Mononuclear cell (primary cell): ENCODE data around the gene HOXB5. TPM values are rescaled to one million over a fixed set of nuclear protein-coding genes. Genes with fewer than 3 reads are reported as not detected.

ENCODE experiments used
- H3K27me3 ChIP-seq: 2 replicates; pipeline ENCODE4 v1.6.0; 2011; ENCODE audit warnings: low read length, control low read depth; ENCODE audit not compliant: insufficient read depth
- H3K4me1 ChIP-seq: 2 replicates; pipeline ENCODE4 v1.5.1; 2011; ENCODE audit warnings: mild to moderate bottlenecking, low read length, control low read depth; ENCODE audit not compliant: insufficient read depth
- H3K4me3 ChIP-seq: 2 replicates; pipeline ENCODE4 v1.5.1; 2011; ENCODE audit warnings: mild to moderate bottlenecking, low read length, moderate library complexity
- H3K9me3 ChIP-seq: 2 replicates; pipeline ENCODE4 v1.5.1; 2011; ENCODE audit warnings: low read depth, mild to moderate bottlenecking, control low read depth, low read length
- total RNA-seq: library from RNA; depleted of rRNA; stranded (reverse); fragments of >200 nt; gene quantifications from one replicate; pipeline ENCODE4 v1.2.3, GENCODE V29; 2012

HOXB5 gene
- total RNA-seq, 1 donor = not detected

- H3K4me1 ChIP-seq = peaks cover 6% of the 10 kb centered on the region
- no peaks in the 10 kb centered on the region for H3K9me3 ChIP-seq
- H3K27me3 ChIP-seq = peaks cover 93% of the 10 kb centered on the region
- no peak overlapping the region for H3K4me3 ChIP-seq
Measured at GRCh38 chr17:48603959-48604769, 10.6 kb upstream of the HOXB5 start.

DNA sequence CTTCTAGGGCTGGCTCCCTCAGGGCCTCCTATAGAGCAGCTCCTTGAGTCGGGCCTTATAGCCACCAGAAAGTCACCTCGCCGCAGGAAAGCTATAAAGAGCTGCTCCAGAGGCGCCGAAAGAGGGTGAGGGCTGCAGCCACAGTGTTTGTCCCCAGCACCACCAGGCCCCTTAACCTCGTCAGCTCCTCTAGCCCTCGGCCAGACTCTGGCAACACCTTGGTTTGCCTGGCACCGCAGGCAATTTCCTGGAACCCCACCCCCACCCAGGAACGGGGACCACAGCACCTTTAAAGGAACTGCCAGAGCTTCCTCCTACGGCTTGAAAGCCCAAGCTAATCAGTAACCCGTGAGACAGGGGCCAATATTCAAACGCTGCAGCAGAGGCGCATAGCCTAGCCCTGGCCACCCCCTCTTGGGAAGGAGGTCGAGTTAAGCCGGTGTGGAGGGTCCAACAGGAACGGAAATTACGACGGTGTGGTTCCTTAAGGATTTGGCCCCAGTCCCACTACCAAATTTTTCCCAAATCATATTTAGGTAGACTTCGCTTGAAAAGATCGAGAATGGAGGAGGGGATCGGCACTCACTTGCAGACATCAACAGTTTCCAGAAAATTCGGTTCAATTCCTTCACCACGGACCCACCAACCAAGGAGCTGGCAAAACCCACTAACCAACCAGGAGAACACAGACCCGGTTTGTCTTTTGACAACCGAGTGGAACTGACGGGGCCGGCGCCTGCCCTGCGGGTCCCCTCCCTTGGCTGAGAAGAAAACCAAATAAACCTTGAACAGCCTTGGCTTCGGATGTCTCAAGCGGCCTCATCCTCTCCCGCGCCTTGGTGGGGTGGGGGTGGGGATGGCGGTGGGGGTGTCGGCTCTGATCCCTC lies 8.2 kb upstream of the HOXB5 start:
- Histone ChIP-seq H3K4me3 (no peak overlapping the region), H3K27me3 (peaks cover 96% of the 10 kb centered on the region), H3K9me3 (no peaks in the 10 kb centered on the region), H3K4me1 (peaks cover 22% of the 10 kb centered on the region)

- Histone ChIP-seq H3K4me1 (peaks cover 28% of the 10 kb centered on the region), H3K4me3 (no peak overlapping the region), H3K27me3 (peaks cover 97% of the 10 kb centered on the region), H3K9me3 (no peaks in the 10 kb centered on the region)
Measured at GRCh38 chr17:48601207-48601538, 7.6 kb upstream of the HOXB5 start.

DNA sequence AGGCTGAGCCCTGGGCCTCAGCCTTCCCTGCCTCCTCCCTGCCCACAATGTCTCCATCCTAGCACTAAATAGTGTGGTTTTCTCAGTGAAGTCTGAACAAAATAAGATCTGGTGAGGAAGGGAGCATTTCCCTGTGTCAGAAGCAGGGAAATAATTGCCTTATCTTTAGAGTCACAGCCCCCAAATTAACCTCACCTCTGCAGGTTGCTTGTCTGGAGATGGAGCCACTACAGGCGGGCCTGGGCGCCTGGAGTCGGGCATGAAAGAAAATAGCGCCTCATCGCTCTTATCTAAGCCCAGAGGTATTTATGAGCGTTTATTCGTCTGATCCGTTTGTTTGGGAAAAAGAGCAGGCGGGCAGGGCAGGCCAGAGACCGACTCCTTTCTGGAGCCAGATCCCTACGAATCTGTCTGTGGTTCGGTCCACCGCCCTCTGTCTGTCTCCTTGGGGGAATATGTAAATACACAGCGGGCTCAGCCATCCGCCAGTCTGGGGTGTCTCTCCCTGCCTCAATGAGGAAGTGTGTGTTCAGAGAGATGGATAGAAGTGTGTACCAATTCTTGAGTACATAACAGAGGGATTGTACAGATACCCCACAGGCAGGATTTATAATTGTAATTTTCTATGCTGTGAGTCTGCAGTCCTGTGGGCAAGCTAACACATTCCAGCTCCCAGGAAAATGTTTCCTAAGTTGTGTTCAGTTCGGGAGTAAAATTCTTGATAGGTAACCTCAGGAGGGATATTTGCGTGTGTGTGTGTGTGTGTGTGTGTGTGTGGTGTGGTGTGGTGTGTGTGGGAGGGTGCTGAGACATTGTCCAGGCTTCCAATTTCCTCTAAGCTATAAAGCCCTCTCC lies 6.9 kb upstream of the HOXB5 start:
- Histone ChIP-seq H3K4me3 (no peak overlapping the region), H3K4me1 (peaks cover 31% of the 10 kb centered on the region), H3K9me3 (no peaks in the 10 kb centered on the region), H3K27me3 (peaks cover 98% of the 10 kb centered on the region)

DNA sequence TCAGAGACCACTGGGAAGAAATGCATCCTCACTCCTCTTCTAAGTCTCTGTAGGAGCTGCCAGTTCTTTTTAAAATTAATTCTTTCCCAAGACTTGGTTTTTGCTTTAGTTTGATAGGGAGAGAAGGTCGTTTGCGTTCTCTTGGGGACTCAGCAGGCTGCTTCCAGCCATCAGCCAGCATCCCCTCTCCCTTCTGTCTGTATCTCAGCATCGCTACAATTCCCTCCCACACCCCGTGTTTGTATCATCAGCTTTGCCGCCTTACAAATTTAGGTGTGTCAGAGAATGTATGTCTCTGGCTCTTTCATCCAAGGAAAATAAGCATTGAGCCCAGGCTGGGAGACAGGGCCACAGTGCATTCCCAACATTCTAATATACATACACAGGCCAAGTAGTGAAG lies 5.8 kb upstream of the HOXB5 start:
- peaks cover 31% of the 10 kb centered on the region for H3K4me1 ChIP-seq
- H3K4me3 ChIP-seq = no peak overlapping the region
- no peaks in the 10 kb centered on the region for H3K9me3 ChIP-seq
- H3K27me3 ChIP-seq = peaks cover 98% of the 10 kb centered on the region

- H3K9me3 ChIP-seq = no peaks in the 10 kb centered on the region
- peaks cover 97% of the 10 kb centered on the region for H3K27me3 ChIP-seq
- H3K4me3 ChIP-seq = no peak overlapping the region
- H3K4me1 ChIP-seq = peaks cover 35% of the 10 kb centered on the region
Measured at GRCh38 chr17:48598736-48599135, 5.2 kb upstream of the HOXB5 start.

DNA sequence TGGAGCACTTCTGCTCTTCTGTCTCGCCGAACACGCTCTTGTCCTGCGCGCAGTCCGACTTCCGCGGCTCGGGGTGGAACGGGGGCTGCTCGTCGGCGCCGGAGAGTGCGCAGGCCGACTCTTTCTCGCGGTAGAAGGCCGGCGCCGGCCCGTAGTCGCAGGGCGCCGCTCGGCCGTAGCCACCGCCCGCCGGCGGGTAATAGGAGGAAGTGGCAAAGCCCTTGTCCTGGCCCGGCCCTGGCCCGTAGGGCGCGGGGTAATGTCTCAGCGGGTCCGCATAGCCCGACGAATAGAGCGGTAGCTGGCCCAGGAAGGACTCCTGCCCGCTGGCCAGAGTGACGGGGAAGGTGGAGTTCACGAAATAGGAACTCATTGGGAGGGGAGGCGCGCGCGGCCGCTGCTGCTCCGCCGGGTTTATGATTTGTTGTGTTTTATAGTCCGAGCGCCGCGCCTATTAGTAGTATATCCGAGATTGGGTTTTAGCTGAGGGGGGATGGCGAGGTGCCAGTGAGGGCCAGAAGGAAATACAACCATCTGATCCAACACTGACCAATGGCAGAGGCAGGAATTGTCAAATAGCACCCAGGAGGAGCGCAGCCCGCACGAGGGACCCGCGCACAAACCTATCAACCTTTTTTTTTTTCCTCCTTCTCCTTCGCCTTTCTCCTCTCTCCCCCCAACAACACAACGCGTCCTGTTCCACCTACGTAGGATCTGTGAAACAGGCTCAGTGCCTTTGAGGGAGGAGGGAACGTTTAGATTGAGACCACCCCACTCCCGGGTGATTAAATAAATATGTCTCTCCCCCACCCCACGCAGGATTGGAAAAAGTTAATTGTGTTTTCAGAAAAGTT lies 4.4 kb upstream of the HOXB5 start:
- peak overlapping the region; percentile 10 for H3K4me3 ChIP-seq
- peaks cover 41% of the 10 kb centered on the region for H3K4me1 ChIP-seq
- H3K9me3 ChIP-seq = no peaks in the 10 kb centered on the region
- H3K27me3 ChIP-seq = peaks cover 95% of the 10 kb centered on the region

GRCh38 chr17:48597528-48597777 lies 3.9 kb upstream of the HOXB5 start:
- Histone ChIP-seq H3K27me3 (peaks cover 95% of the 10 kb centered on the region), H3K9me3 (no peaks in the 10 kb centered on the region), H3K4me1 (peaks cover 43% of the 10 kb centered on the region), H3K4me3 (peak overlapping the region; percentile 10)

DNA sequence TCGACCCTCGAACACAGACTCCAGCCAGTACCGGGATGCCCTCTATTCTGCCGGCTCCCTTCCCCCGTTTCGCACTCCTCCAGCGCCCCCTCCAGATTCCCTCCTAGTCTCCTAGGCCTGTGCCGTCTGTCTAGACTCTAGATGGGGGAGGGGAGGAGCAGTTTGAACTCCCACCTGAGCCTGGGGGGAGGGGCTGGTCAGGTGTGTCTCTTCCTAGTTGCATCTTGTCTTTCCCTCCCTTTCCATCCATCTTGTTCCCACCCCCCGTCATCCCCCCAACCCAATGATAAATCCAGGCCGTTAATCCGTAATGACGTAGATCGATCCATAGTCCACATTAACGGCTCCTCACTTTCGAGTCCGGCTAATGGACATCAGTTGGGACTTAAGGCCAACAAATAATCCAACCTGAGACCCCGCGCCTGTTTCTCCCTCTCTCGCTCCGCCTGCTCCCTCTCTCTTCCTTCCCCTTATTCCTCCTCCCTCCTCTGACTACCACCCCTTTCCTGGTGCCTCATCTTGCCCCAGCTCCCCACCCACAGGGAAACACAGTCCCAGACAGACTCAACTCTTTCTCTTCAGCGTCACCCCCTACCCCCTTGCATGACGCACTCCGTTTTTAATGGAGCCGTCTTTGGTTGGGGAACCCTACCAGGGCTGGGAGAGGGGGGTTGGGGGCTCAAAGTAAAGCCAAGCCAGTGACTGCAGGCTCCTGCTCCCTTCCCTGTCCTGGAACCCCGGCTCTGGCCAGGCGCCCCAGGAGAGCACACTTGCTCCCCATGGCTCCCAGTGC lies 3.4 kb upstream of the HOXB5 start:
- no peaks in the 10 kb centered on the region for H3K9me3 ChIP-seq
- peaks cover 96% of the 10 kb centered on the region for H3K27me3 ChIP-seq

DNA sequence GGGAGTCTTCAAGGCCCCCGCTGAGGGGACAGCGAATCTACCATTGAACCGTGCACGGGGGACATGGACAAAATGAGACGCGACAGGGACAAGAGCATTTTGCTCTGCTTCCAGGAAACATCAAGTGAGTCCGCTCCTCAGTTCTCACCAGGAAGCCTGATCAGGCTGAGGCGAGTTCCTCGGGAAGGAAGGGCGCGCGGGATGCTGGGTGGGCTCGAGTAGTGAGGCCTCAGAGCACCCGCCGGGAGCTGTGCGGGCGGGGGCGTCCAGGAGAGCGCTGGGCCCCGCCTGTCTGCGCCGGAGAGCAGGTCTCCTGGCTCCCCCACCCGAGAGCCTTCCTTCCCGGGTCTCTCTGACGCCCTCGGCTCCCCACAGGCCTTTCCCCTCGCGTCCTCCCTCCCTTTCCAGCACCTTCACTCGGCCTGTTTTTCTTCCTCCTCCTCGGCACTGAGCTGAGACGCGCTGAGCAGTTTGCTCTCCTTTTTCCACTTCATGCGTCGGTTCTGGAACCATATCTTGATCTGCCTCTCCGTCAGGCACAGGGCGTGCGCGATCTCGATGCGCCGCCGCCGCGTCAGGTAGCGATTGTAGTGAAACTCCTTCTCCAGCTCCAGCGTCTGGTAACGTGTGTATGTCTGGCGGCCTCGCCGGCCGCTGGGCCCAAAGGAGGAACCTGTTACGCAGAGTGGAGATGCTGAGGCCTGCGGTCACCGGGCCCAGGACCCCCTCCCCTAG lies 2.6 kb upstream of the HOXB5 start:
- Histone ChIP-seq H3K9me3 (no peaks in the 10 kb centered on the region), H3K27me3 (peaks cover 96% of the 10 kb centered on the region), H3K4me1 (peaks cover 42% of the 10 kb centered on the region), H3K4me3 (no peak overlapping the region)

More for the DNA sequence above, 3.4 kb upstream of the HOXB5 start:
- H3K4me1 ChIP-seq = peaks cover 42% of the 10 kb centered on the region
- no peak overlapping the region for H3K4me3 ChIP-seq

- H3K4me1 ChIP-seq = peaks cover 42% of the 10 kb centered on the region
Measured at GRCh38 chr17:48595278-48595999, 1.9 kb upstream of the HOXB5 start.

GRCh38 chr17:48594538-48595277 lies 1.1 kb upstream of the HOXB5 start:
- Histone ChIP-seq H3K4me3 (no peak overlapping the region), H3K9me3 (no peaks in the 10 kb centered on the region), H3K4me1 (peaks cover 42% of the 10 kb centered on the region), H3K27me3 (peaks cover 96% of the 10 kb centered on the region)

More at GRCh38 chr17:48595278-48595999, 1.9 kb upstream of the HOXB5 start:
- Histone ChIP-seq H3K27me3 (peaks cover 96% of the 10 kb centered on the region), H3K4me3 (no peak overlapping the region), H3K9me3 (no peaks in the 10 kb centered on the region)
